Measurements from ENCODE around the gene FRMD6.

DNA sequence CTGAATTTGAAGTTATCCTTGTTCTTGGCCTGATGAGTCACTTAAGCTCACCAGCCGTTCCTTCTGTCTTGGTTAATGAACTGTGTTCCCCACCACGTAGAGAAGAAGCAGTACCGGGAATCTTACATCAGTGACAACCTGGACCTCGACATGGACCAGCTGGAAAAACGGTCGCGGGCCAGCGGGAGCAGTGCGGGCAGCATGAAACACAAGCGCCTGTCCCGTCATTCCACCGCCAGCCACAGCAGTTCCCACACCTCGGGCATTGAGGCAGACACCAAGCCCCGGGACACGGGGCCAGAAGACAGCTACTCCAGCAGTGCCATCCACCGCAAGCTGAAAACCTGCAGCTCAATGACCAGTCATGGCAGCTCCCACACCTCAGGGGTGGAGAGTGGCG lies 68.2 kb downstream of the FRMD6 start:
- TF ChIP-seq, protein P1, sequence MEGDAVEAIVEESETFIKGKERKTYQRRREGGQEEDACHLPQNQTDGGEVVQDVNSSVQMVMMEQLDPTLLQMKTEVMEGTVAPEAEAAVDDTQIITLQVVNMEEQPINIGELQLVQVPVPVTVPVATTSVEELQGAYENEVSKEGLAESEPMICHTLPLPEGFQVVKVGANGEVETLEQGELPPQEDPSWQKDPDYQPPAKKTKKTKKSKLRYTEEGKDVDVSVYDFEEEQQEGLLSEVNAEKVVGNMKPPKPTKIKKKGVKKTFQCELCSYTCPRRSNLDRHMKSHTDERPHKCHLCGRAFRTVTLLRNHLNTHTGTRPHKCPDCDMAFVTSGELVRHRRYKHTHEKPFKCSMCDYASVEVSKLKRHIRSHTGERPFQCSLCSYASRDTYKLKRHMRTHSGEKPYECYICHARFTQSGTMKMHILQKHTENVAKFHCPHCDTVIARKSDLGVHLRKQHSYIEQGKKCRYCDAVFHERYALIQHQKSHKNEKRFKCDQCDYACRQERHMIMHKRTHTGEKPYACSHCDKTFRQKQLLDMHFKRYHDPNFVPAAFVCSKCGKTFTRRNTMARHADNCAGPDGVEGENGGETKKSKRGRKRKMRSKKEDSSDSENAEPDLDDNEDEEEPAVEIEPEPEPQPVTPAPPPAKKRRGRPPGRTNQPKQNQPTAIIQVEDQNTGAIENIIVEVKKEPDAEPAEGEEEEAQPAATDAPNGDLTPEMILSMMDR (IDR thresholded peaks at IDR 0.05): no peak
- no peak for TF ChIP-seq POLR2AphosphoS5 (IDR thresholded peaks at IDR 0.05)
- TF ChIP-seq EP300 (IDR thresholded peaks at IDR 0.05): no peak
- TF ChIP-seq POLR2A (IDR thresholded peaks at IDR 0.05; ENCODE audit: low read depth): no peak

Measured in esophagus muscularis mucosa (tissue), 4 donors.